ENCODE measurements around the gene CDH7.

CDH7 gene

GRCh38 chr18:65808759-65809158 is 57.9 kb downstream of the CDH7 start:
- Histone ChIP-seq H3K4me3 (ENCODE audit: low read length) (no peak overlapping the region), H3K9me2 (replicated peaks; ENCODE audit: control insufficient read depth, low read length) (no peaks in the 10 kb centered on the region), H3K4me2 (ENCODE audit: low read length) (no peak overlapping the region), H3K9me3 (ENCODE audit: control insufficient read depth, insufficient read depth, low read length) (no peaks in the 10 kb centered on the region), H3K27me3 (ENCODE audit: control insufficient read depth, low read length) (no peaks in the 10 kb centered on the region), H3K36me3 (ENCODE audit: control insufficient read depth, low read length) (no peaks in the 10 kb centered on the region), H3K4me1 (ENCODE audit: control insufficient read depth, low read length) (no peaks in the 10 kb centered on the region), H4K20me1 (ENCODE audit: control insufficient read depth, insufficient read depth, low read depth, low read length) (no peaks in the 10 kb centered on the region), H3K79me2 (ENCODE audit: control insufficient read depth, low read length) (no peaks in the 10 kb centered on the region), H3F3A (ENCODE audit: control insufficient read depth, insufficient read depth) (no peaks in the 10 kb centered on the region), H3K27ac (ENCODE audit: low read depth, low read length) (no peak overlapping the region)
- no peak for TF ChIP-seq EZH2phosphoT487 (IDR thresholded peaks at IDR 0.05; ENCODE audit: borderline replicate concordance, low read length)
- TF ChIP-seq, protein P1, sequence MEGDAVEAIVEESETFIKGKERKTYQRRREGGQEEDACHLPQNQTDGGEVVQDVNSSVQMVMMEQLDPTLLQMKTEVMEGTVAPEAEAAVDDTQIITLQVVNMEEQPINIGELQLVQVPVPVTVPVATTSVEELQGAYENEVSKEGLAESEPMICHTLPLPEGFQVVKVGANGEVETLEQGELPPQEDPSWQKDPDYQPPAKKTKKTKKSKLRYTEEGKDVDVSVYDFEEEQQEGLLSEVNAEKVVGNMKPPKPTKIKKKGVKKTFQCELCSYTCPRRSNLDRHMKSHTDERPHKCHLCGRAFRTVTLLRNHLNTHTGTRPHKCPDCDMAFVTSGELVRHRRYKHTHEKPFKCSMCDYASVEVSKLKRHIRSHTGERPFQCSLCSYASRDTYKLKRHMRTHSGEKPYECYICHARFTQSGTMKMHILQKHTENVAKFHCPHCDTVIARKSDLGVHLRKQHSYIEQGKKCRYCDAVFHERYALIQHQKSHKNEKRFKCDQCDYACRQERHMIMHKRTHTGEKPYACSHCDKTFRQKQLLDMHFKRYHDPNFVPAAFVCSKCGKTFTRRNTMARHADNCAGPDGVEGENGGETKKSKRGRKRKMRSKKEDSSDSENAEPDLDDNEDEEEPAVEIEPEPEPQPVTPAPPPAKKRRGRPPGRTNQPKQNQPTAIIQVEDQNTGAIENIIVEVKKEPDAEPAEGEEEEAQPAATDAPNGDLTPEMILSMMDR (IDR thresholded peaks at IDR 0.05; ENCODE audit: low read depth, low read length, poor library complexity, severe bottlenecking): no peak

DNA sequence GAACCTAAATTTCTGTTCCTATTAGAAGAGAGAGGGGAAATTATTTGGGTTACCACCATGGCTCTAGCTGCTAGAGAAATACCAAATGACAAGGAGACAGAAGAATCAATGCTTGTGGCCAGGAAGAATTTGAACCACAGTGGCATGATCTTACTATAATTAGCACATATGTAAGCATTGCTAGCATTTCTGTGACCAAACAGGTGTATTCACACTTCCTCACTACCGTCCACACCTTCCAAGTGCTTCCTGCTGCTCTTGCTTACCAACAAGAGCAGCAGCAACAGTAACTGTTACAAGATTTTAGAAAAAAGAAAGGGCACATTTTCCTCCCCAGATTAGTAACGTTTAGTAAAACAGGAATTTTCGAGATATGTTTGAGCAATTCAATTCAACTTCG is 60.5 kb downstream of the CDH7 start:
- no peaks in the 10 kb centered on the region for H3K9me3 ChIP-seq (ENCODE audit: control insufficient read depth, insufficient read depth, low read length)
- TF ChIP-seq EZH2phosphoT487 (IDR thresholded peaks at IDR 0.05; ENCODE audit: borderline replicate concordance, low read length): no peak
- TF ChIP-seq, protein P1 (IDR thresholded peaks at IDR 0.05; ENCODE audit: low read depth, low read length, poor library complexity, severe bottlenecking): no peak
- no peak overlapping the region for H3K4me2 ChIP-seq (ENCODE audit: low read length)

DNA sequence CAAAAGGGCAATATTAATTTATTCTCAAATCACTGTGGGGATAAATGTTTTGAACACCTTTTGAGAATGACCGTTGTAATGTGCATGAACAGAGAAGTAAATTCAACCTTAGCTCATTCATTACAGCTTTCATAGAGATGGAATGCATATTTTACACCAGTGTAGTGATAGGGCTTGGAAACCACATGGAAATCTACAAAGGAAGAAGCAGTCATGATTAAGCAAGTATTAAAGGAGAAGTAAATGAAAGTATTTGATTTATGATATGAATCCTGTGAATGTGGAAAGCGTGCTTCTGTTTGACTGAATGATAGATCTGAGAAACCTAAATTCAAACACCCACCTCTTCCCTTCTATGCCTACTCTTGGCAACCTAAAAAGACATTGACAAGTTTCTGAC is 64.7 kb downstream of the CDH7 start:
- no peak overlapping the region for H3K4me3 ChIP-seq (ENCODE audit: low read length)
- H3K36me3 ChIP-seq (ENCODE audit: control insufficient read depth, low read length): no peaks in the 10 kb centered on the region
- no peaks in the 10 kb centered on the region for H3K9me2 ChIP-seq (replicated peaks; ENCODE audit: control insufficient read depth, low read length)
- TF ChIP-seq EZH2phosphoT487 (IDR thresholded peaks at IDR 0.05; ENCODE audit: borderline replicate concordance, low read length): no peak
- no peaks in the 10 kb centered on the region; the same call in 1 of the 2 replicates for H3K9me3 ChIP-seq (ENCODE audit: control insufficient read depth, insufficient read depth, low read length)
- no peak overlapping the region for H3K4me2 ChIP-seq (ENCODE audit: low read length)
- H3K27me3 ChIP-seq (ENCODE audit: control insufficient read depth, low read length): no peaks in the 10 kb centered on the region
- no peaks in the 10 kb centered on the region for H3K79me2 ChIP-seq (ENCODE audit: control insufficient read depth, low read length)
- H3K27ac ChIP-seq (ENCODE audit: low read depth, low read length): no peak overlapping the region
- H3K4me1 ChIP-seq (ENCODE audit: control insufficient read depth, low read length): no peaks in the 10 kb centered on the region
- H4K20me1 ChIP-seq (ENCODE audit: control insufficient read depth, insufficient read depth, low read depth, low read length): no peaks in the 10 kb centered on the region
- no peaks in the 10 kb centered on the region for H3F3A ChIP-seq (ENCODE audit: control insufficient read depth, insufficient read depth)

More for the DNA sequence above, 60.5 kb downstream of the CDH7 start:
- Histone ChIP-seq H3K79me2 (ENCODE audit: control insufficient read depth, low read length) (no peaks in the 10 kb centered on the region), H3K36me3 (ENCODE audit: control insufficient read depth, low read length) (no peaks in the 10 kb centered on the region), H3K4me1 (ENCODE audit: control insufficient read depth, low read length) (no peaks in the 10 kb centered on the region), H4K20me1 (ENCODE audit: control insufficient read depth, insufficient read depth, low read depth, low read length) (no peaks in the 10 kb centered on the region), H3K27ac (ENCODE audit: low read depth, low read length) (no peak overlapping the region), H3K27me3 (ENCODE audit: control insufficient read depth, low read length) (no peaks in the 10 kb centered on the region), H3K4me3 (ENCODE audit: low read length) (no peak overlapping the region), H3F3A (ENCODE audit: control insufficient read depth, insufficient read depth) (no peaks in the 10 kb centered on the region), H3K9me2 (replicated peaks; ENCODE audit: control insufficient read depth, low read length) (no peaks in the 10 kb centered on the region)

DNA sequence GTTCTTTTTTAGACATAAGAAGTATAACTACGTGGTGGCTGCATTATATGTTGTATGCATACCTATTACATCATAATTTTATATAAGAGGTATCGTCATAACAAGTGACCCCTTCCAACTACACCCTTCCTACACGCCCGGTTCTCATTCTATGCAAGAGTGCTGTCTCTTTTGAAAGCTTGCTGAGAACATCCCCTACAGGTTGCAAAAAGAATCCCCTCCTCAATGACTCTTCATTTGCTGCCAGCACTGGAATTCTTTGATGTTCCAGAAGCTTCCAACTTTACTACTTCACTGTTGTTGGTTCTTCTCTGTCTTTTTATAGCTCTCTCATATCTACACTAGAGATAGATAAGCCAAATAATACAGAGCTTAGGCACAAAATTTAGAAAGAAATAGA is 66.4 kb downstream of the CDH7 start:
- Histone ChIP-seq H3K9me3 (ENCODE audit: control insufficient read depth, insufficient read depth, low read length) (no peaks in the 10 kb centered on the region; the same call in 1 of the 2 replicates), H3K9me2 (replicated peaks; ENCODE audit: control insufficient read depth, low read length) (no peaks in the 10 kb centered on the region)
- TF ChIP-seq, protein P1 (IDR thresholded peaks at IDR 0.05; ENCODE audit: low read depth, low read length, poor library complexity, severe bottlenecking): no peak
- no peak for TF ChIP-seq EZH2phosphoT487 (IDR thresholded peaks at IDR 0.05; ENCODE audit: borderline replicate concordance, low read length)

More for the DNA sequence above, 66.4 kb downstream of the CDH7 start:
- Histone ChIP-seq H3K4me3 (ENCODE audit: low read length) (no peak overlapping the region), H3K4me1 (ENCODE audit: control insufficient read depth, low read length) (no peaks in the 10 kb centered on the region), H3F3A (ENCODE audit: control insufficient read depth, insufficient read depth) (no peaks in the 10 kb centered on the region), H3K27me3 (ENCODE audit: control insufficient read depth, low read length) (no peaks in the 10 kb centered on the region), H4K20me1 (ENCODE audit: control insufficient read depth, insufficient read depth, low read depth, low read length) (no peaks in the 10 kb centered on the region), H3K4me2 (ENCODE audit: low read length) (no peak overlapping the region), H3K27ac (ENCODE audit: low read depth, low read length) (no peak overlapping the region), H3K79me2 (ENCODE audit: control insufficient read depth, low read length) (no peaks in the 10 kb centered on the region), H3K36me3 (ENCODE audit: control insufficient read depth, low read length) (no peaks in the 10 kb centered on the region)

Data from DOHH2 (cell line).